Endothelial cell of umbilical vein (primary cell): ENCODE data around the gene ANKRD28.

Source experiments
- JUN ChIP-seq: IDR thresholded peaks from 2 replicates; pipeline ENCODE4 v1.6.1; 2011; ENCODE audit warnings: borderline replicate concordance, low read depth; ENCODE audit not compliant: insufficient read length, insufficient read depth
- POLR2A ChIP-seq: IDR thresholded peaks from 2 replicates; pipeline ENCODE4 v1.6.1; 2012; ENCODE audit warnings: low read depth, mild to moderate bottlenecking, control low read depth, low read length
- POLR2AphosphoS5 ChIP-seq: IDR thresholded peaks from 2 replicates; pipeline ENCODE4 v1.6.1; 2012; ENCODE audit warnings: low read depth, mild to moderate bottlenecking, control low read depth, low read length, moderate library complexity; ENCODE audit not compliant: insufficient read depth
- TF ChIP-seq, protein P1 (sequence below), 2 donors: IDR thresholded peaks; 1 replicate in 1 of 2; 2 replicates in 1 of 2; pipeline ENCODE4 v1.5.1; 2011; ENCODE audit warnings: low read length in 2 of 2, mild to moderate bottlenecking in 2 of 2, moderate library complexity in 2 of 2, control low read depth in 1 of 2, inconsistent platforms in 1 of 2, low read depth in 1 of 2; ENCODE audit not compliant: insufficient read depth in 1 of 2; ENCODE audit errors: extremely low read depth in 1 of 2

DNA sequence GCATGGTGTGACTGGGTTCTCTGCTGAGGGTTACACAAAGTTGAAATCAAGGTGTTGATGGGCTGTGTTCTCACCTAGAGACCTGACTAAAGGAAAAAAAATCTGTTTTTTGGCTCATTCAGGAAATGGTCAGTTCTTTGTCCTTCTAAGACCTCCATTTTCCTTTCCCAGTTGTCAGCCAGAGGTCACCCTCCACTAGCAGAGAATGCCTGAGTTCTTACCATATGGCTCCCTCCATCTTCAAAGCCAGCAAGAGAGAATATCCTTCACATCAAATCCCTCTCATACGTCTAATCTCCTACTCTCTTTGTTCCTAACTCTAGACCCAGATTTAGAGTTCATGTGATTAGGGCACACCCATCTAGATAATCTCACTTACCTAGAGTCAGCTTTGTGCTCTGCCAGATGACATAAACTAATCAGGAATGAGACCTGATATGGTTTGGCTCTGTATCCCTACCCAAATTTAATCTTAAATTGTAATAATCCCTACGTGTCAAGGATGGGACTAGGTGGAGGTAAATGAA lies 19.4 kb downstream of the ANKRD28 start:
- TF ChIP-seq, protein P1, sequence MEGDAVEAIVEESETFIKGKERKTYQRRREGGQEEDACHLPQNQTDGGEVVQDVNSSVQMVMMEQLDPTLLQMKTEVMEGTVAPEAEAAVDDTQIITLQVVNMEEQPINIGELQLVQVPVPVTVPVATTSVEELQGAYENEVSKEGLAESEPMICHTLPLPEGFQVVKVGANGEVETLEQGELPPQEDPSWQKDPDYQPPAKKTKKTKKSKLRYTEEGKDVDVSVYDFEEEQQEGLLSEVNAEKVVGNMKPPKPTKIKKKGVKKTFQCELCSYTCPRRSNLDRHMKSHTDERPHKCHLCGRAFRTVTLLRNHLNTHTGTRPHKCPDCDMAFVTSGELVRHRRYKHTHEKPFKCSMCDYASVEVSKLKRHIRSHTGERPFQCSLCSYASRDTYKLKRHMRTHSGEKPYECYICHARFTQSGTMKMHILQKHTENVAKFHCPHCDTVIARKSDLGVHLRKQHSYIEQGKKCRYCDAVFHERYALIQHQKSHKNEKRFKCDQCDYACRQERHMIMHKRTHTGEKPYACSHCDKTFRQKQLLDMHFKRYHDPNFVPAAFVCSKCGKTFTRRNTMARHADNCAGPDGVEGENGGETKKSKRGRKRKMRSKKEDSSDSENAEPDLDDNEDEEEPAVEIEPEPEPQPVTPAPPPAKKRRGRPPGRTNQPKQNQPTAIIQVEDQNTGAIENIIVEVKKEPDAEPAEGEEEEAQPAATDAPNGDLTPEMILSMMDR (IDR thresholded peaks at IDR 0.05; ENCODE audit: extremely low read depth in 1 of 2, insufficient read depth in 1 of 2, low read depth in 1 of 2, low read length in 2 of 2): no peak
- TF ChIP-seq POLR2A: no peak
- no peak for TF ChIP-seq JUN
- no peak for TF ChIP-seq POLR2AphosphoS5
